NCI-H146 treated with DMSO at 0.1 percent for 48 hours (cell line): ENCODE measurements around the gene WDR31.
A peak's percentile ranks its signal among the peaks of the same experiment; 100 is the strongest.
"Not testable (repeated sequence)": the region's sequence is repeated elsewhere in the genome, so short reads cannot be mapped to it uniquely, and the experiment has no call there.

Experiments
- DNase-seq: peaks from one replicate; lab custom pipeline; 2025; ENCODE audit not compliant: unreplicated experiment; lab: John Stamatoyannopoulos, UW

Gene WDR31

GRCh38 chr9:113368982-113369854 lies 29.1 kb upstream of the WDR31 start:
- DNase-seq = no peak

GRCh38 chr9:113368348-113368981 lies 28.4 kb upstream of the WDR31 start:
- no peak for DNase-seq

- DNase-seq = not testable (repeated sequence)
These were observed 25.6 kb upstream of the WDR31 start for GRCh38 chr9:113365652-113366051.

- DNase-seq = no peak
These were observed 24.9 kb upstream of the WDR31 start for GRCh38 chr9:113364951-113365350.

GRCh38 chr9:113363336-113363735 lies 23.3 kb upstream of the WDR31 start:
- DNase-seq = no peak

- DNase-seq = no peak
These were observed 21.4 kb upstream of the WDR31 start for GRCh38 chr9:113361304-113362018.

GRCh38 chr9:113360242-113360842 lies 20.3 kb upstream of the WDR31 start:
- no peak for DNase-seq

- DNase-seq = no peak
These were observed 19.3 kb upstream of the WDR31 start for GRCh38 chr9:113359385-113359784.

- DNase-seq = no peak
These were observed 16.7 kb upstream of the WDR31 start for GRCh38 chr9:113356686-113357292.

GRCh38 chr9:113355040-113355596 lies 15.0 kb upstream of the WDR31 start:
- no peak for DNase-seq

GRCh38 chr9:113352411-113352810 lies 12.3 kb upstream of the WDR31 start:
- DNase-seq = no peak

- no peak for DNase-seq
These were observed 11.9 kb upstream of the WDR31 start for GRCh38 chr9:113352006-113352405.

GRCh38 chr9:113350937-113351336 lies 10.9 kb upstream of the WDR31 start:
- DNase-seq = no peak

GRCh38 chr9:113350107-113350661 lies 10.1 kb upstream of the WDR31 start:
- no peak for DNase-seq

- DNase-seq = no peak
These were observed 9.5 kb upstream of the WDR31 start, which contains the start of gene BSPRY for GRCh38 chr9:113349445-113350094. BSPRY (plus strand) TSS chr9:113349541; CDS start chr9:113349580, 39 bp downstream.

- no peak for DNase-seq
These were observed 9.0 kb upstream of the WDR31 start for GRCh38 chr9:113349066-113349444.

GRCh38 chr9:113348437-113348836 lies 8.4 kb upstream of the WDR31 start:
- DNase-seq = no peak

GRCh38 chr9:113345671-113346070 lies 5.6 kb upstream of the WDR31 start:
- DNase-seq = no peak

- no peak for DNase-seq
These were observed 5.1 kb upstream of the WDR31 start for GRCh38 chr9:113345190-113345589.

GRCh38 chr9:113343732-113344231 lies 3.7 kb upstream of the WDR31 start:
- DNase-seq = peak; percentile 15
